GM21825 (cell line): ENCODE data around the gene AMH.
A peak's percentile ranks its signal among the peaks of the same experiment; 100 is the strongest.
"Not testable (repeated sequence)": the region's sequence is repeated elsewhere in the genome, so short reads cannot be mapped to it uniquely, and the experiment has no call there.

Experiments used
- ATAC-seq: cut with Tn5 transposase; IDR thresholded peaks from one replicate; pipeline ENCODE4 v1.9.1; 2021; ENCODE audit warnings: mild to moderate bottlenecking, moderate library complexity; ENCODE audit not compliant: unreplicated experiment

Gene AMH

DNA sequence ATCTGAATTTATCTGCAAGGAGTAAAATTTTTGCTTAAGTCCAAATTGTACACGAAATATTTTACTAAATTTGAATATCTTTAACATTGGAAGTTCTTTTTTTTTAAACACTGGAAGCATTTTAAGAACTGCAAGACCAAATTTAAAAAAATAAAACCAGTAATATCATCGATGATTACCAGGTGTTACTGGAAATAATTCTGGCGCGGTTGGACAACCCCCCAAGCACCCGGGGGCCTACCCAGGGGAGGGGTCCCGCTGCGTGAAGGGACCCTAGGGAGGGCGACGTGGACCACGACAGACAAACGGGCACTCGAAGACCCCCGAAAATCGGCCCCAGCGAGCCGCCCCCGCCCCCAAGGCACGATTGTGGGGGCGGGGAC lies 19.7 kb downstream of the AMH start:
- ATAC-seq: no peak

GRCh38 chr19:2269244-2270156 lies 20.4 kb downstream of the AMH start:
- ATAC-seq: peak; percentile 44

- no peak for ATAC-seq
These were observed 21.0 kb downstream of the AMH start for GRCh38 chr19:2270157-2270422.

GRCh38 chr19:2270423-2271233 lies 21.5 kb downstream of the AMH start:
- no peak for ATAC-seq

GRCh38 chr19:2271234-2272103 lies 22.3 kb downstream of the AMH start:
- ATAC-seq: no peak

DNA sequence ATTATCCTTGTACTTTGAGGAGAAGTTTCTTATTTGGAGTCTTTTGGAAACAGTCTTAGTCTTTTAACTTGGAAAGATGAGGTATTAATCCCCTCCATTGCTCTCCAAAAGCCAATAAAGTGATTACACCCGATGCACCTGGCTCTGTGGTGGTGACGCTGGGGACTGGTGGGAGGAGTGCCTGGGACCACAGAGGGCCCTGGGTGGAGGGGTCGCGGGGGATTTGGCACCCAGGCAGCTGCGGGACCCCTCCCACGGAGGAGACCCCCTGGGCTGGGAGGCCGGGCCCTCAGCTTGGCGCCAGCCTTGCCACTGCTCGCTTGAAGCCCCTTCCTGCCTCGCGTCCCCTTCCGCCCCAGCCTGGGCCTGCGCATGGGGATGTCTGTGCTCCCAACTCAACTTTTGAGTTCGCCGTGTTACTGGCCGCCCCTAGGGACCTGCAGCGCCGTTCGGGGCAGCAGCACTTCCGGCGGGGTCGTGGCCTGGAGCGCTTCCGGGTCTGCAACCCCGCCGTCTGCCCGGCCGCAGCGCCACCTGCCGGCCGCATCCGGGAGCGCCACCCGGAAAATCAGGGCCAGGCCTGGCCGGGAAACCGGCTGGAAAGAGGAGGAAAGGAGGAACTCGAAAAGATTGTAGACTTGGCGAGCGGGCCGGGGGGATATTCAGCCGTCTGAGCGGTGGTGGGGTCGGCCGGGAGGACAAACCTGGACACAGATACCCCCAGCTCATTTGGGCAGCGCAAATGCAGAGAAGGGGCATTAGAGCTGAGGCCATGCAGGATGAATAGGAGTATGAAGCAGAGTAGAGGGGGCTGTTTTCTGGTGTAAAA lies 24.4 kb downstream of the AMH start:
- ATAC-seq: peak; percentile 30

DNA sequence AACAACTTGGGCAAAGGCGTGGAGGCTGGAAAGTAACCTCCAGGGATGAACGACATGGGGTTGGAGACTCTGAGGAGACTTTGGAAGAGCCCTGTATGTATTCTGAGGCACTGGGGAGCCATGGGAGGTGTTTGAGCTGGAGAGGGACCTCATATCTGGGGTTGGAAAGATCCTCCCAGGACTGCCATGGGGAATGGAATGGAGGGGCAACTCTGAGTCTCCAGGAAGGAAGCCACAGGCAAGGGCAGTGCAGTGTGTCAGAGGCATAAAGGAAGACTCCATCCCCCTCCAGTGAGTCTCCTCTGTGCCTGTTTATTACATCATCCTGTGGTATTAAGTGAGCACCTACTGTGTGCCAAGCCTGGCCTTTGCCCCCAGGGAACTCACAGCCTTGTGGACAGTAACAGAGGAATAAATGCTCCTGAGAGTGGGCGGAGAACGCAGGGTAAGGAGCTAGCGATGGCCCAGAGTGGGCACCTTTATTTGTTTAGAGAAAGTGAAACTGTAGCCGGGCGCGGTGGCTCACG lies 25.1 kb downstream of the AMH start:
- no peak for ATAC-seq

- ATAC-seq: no peak
These were observed 25.9 kb downstream of the AMH start for GRCh38 chr19:2274931-2275535.

GRCh38 chr19:2275588-2276428 lies 26.7 kb downstream of the AMH start:
- ATAC-seq: no peak

DNA sequence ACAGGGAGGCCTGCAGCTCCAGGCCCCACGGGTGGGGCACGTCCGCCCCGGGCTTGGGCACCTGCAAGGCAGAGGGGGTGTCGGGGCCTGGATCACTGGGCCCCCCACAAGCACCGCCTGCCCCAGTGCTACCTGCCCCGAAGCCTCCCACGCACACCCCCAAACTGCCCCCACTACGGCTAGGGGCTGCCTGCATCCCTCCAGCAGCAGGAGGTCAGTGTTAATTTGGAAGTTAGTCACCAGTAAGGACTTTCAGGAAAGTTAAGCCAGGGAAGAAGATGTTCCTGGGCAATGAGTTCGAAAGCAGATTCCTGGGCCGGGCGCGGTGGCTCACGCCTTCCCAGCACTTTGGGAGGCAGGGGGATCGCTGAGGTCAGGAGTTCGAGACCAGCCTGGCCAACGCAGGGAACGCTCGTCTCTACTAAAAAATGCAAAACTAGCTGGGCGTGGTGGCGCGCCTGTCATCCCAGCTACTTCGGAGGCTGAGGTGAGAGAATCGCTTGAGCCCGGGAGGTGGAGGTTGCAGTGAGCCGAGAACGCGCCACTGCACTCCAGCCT lies 27.4 kb downstream of the AMH start:
- no peak for ATAC-seq

GRCh38 chr19:2277138-2277537 lies 28.0 kb downstream of the AMH start:
- ATAC-seq: no peak

- no peak for ATAC-seq
These were observed 29.5 kb downstream of the AMH start for GRCh38 chr19:2278459-2279158.

DNA sequence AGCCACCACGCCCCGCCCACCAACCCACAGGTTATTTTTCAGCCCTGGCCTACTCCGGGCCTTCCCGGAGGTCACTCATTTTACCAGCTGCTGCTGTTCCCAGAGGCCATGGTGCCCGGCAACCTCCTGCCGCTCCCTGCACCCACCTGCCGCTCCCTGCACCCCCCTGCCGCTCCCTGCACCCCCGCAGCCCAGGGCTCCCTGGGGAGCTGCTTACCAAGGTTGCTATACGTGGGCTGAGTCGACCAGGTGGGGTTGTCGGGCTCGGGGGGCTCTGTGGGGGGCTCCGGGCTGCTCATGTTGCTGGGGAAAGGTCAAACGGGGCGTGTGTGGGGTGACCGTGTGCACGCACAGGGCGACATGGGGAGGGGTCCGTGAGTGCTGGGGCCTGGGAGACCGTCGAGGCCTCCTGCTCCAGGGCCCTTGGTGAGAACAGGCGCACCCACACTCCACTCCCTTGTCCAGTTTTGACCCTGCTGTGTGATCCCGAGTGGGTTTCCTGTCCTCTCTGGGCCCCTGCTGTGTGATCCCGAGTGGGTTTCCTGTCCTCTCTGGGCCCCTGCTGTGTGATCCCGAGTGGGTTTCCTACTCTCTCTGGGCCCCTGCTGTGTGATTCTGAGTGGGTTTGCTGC lies 31.6 kb downstream of the AMH start:
- ATAC-seq: no peak

GRCh38 chr19:2281265-2282061 lies 32.3 kb downstream of the AMH start:
- not testable (repeated sequence) for ATAC-seq

DNA sequence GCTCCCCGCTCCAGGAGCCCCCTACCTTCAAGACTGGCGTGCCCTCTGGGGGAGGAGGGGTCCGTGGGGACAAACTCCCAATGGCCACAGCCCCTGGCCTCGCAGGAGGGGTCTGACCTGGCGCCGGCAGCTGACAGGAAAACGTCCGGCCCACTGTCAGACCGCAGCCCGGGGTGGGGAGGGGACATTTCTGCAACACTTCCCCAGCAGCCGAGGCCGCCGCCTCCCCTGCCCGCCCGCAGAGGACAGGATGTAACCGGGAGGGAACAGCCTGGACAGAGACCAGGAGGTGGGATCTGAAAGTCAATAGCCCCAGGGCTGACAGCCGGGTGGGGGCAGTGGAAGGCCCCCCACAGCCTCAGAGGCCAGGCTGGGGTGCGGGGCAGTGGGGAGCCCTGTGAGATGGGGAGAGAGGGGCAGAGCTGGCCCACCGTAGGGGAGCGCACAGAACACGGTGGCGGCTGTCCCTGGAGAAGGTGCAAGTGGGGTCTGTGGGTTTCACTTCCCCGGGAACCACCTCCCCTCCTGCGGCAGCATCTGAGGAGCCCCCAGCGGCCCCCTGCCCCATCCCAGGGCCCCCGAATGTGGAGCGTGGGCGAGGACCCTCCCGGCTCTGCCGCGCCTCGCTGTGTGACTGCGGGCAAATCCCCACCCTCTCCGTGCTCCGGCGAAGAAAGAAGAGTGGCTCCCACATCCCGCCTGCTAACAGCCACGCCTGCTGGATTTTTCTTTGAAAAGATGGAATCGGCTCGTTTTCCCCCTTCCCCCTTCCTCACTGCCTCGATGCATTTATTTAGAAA lies 33.1 kb downstream of the AMH start, which contains the start of gene PEAK3:
TSS of gene PEAK3 (minus strand) at position 114 of the 800 bp plus-strand sequence. CDS start 1,244 bp downstream, outside the sequence.
- ATAC-seq: no peak

DNA sequence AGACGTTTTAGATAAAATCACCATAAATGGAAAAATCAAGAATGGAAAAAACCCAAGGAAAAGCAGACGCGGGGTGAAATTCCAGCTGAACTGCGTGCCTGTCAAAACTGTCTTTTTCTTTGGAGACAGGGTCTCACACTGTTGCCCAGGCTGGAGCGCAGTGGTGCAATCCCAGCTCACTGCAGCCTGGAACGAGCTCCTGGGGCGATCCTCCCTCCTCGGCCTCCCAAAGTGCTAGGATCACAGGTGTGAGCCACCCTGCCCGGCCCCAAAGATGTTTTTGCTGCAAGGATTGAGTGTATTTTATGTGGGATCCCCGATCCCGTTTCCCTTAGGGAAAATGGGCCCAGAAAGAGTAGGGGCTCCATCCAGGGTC lies 33.7 kb downstream of the AMH start:
- ATAC-seq: no peak
